ENCODE data around the gene NXPH1.

GRCh38 chr7:8668627-8669500 lies 235.5 kb downstream of the NXPH1 start:
- TF ChIP-seq CTCF (IDR thresholded peaks at IDR 0.05; ENCODE audit: low read length) (no peak), EZH2 (IDR thresholded peaks at IDR 0.05; ENCODE audit: borderline replicate concordance, low read length) (no peak)

All from OCI-LY1 (cell line).